ENCODE measurements around the gene SLC9C2. TPM values are rescaled to one million over a fixed set of nuclear protein-coding genes. Genes with fewer than 3 reads are reported as not detected.
A peak's percentile ranks its signal among the peaks of the same experiment; 100 is the strongest.

The SLC9C2 gene
- total and polyA plus RNA-seq, 2 donors from 2014 or later: 0.52 to 0.72 TPM

- H3K27ac ChIP-seq (ENCODE audit: low read depth in 2 of 2, low read length in 2 of 2): no peak overlapping the region
- no peaks in the 10 kb centered on the region for H3K36me3 ChIP-seq (ENCODE audit: control insufficient read depth in 2 of 3, insufficient read depth in 3 of 3, low read length in 3 of 3)
- H3K9ac ChIP-seq (ENCODE audit: low read length in 3 of 3): no peak overlapping the region
- no peak for TF ChIP-seq CTCF (IDR thresholded peaks at IDR 0.05; ENCODE audit: borderline replicate concordance, extremely low read depth, insufficient read depth)
- H3K4me1 ChIP-seq (ENCODE audit: control insufficient read depth in 2 of 3, insufficient read depth in 2 of 3, low read depth in 1 of 3, low read length in 3 of 3): no peaks in the 10 kb centered on the region
- no peaks in the 10 kb centered on the region for H3K9me3 ChIP-seq (ENCODE audit: control insufficient read depth in 2 of 3, insufficient read depth in 1 of 3, low read length in 3 of 3)
- intact Hi-C loops (cut with DNase I): no loop called here
- no peak for DNase-seq
- H3K27me3 ChIP-seq (ENCODE audit: control insufficient read depth, insufficient read depth, low read length): no peaks in the 10 kb centered on the region
- no peak overlapping the region for H3K4me3 ChIP-seq (ENCODE audit: low read length in 3 of 3)
- FAIRE-seq: no peak
Observed at GRCh38 chr1:173573596-173573995, 29.3 kb downstream of the SLC9C2 start.

GRCh38 chr1:173572201-173572873, 30.5 kb downstream of the SLC9C2 start:
- no peak for TF ChIP-seq CTCF (IDR thresholded peaks at IDR 0.05; ENCODE audit: borderline replicate concordance, extremely low read depth, insufficient read depth)
- Histone ChIP-seq H3K27ac (ENCODE audit: low read depth in 2 of 2, low read length in 2 of 2) (no peak overlapping the region), H3K36me3 (ENCODE audit: control insufficient read depth in 2 of 3, insufficient read depth in 3 of 3, low read length in 3 of 3) (no peaks in the 10 kb centered on the region), H3K27me3 (ENCODE audit: control insufficient read depth, insufficient read depth, low read length) (no peaks in the 10 kb centered on the region), H3K4me3 (ENCODE audit: low read length in 3 of 3) (no peak overlapping the region), H3K4me1 (ENCODE audit: control insufficient read depth in 2 of 3, insufficient read depth in 2 of 3, low read depth in 1 of 3, low read length in 3 of 3) (no peaks in the 10 kb centered on the region), H3K9ac (ENCODE audit: low read length in 3 of 3) (no peak overlapping the region), H3K9me3 (ENCODE audit: control insufficient read depth in 2 of 3, insufficient read depth in 1 of 3, low read length in 3 of 3) (no peaks in the 10 kb centered on the region)
- intact Hi-C loops (cut with DNase I): no loop called here
- no peak for FAIRE-seq
- DNase-seq: no peak

GRCh38 chr1:173570370-173571007, 32.4 kb downstream of the SLC9C2 start:
- no peak overlapping the region for H3K27ac ChIP-seq (ENCODE audit: low read depth in 2 of 2, low read length in 2 of 2)
- no peak overlapping the region for H3K9ac ChIP-seq (ENCODE audit: low read length in 3 of 3)
- no peaks in the 10 kb centered on the region for H3K27me3 ChIP-seq (ENCODE audit: control insufficient read depth, insufficient read depth, low read length)
- no peak for TF ChIP-seq CTCF (IDR thresholded peaks at IDR 0.05; ENCODE audit: borderline replicate concordance, extremely low read depth, insufficient read depth)
- intact Hi-C loops (cut with DNase I): no loop called here
- H3K36me3 ChIP-seq (ENCODE audit: control insufficient read depth in 2 of 3, insufficient read depth in 3 of 3, low read length in 3 of 3): no peaks in the 10 kb centered on the region
- FAIRE-seq (no peak), DNase-seq (peak in 1 of 5 donors; percentile 1)
- no peaks in the 10 kb centered on the region for H3K4me1 ChIP-seq (ENCODE audit: control insufficient read depth in 2 of 3, insufficient read depth in 2 of 3, low read depth in 1 of 3, low read length in 3 of 3)
- H3K9me3 ChIP-seq (ENCODE audit: control insufficient read depth in 2 of 3, insufficient read depth in 1 of 3, low read length in 3 of 3): no peaks in the 10 kb centered on the region
- H3K4me3 ChIP-seq (ENCODE audit: low read length in 3 of 3): no peak overlapping the region

All from kidney (tissue), 14 donors.